ENCODE data around the gene MRPL19.
"Not testable (repeated sequence)": the region's sequence is repeated elsewhere in the genome, so short reads cannot be mapped to it uniquely, and the experiment has no call there.

Gene MRPL19

GRCh38 chr2:75666911-75667310 lies 20.3 kb downstream of the MRPL19 start:
- no peak for TF ChIP-seq CTCF (conservative IDR thresholded peaks at IDR 0.05)
- no peak for TF ChIP-seq ZFX (IDR thresholded peaks at IDR 0.05)

GRCh38 chr2:75667884-75668283 lies 21.3 kb downstream of the MRPL19 start:
- TF ChIP-seq ZFX (IDR thresholded peaks at IDR 0.05) (no peak), CTCF (conservative IDR thresholded peaks at IDR 0.05) (no peak)
- no peak overlapping the region for H3K27ac ChIP-seq

More at GRCh38 chr2:75666911-75667310, 20.3 kb downstream of the MRPL19 start:
- no peak overlapping the region for H3K27ac ChIP-seq

DNA sequence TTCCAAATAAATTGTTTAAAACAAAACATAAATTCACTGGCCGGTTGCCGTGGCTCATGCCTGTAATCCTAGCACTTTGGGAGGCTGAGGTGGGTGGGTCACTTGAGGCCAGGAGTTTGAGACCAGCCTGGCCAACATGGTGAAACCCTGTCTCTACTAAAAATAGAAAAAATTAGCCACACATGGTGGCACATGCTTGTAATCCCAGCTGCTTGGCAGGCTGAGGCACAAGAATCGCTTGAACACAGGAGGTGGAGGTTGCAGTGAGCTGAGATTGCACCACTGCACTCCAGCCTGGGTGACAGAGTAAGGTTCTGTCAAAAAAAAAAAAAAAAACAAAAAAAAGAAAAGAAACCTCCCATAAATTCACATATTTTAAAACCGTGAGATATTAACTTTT lies 28.8 kb downstream of the MRPL19 start:
- H3K27ac ChIP-seq, result not testable (repeated sequence)

GRCh38 chr2:75675908-75676307 lies 29.3 kb downstream of the MRPL19 start:
- TF ChIP-seq CTCF (conservative IDR thresholded peaks at IDR 0.05) (no peak), ZFX (IDR thresholded peaks at IDR 0.05) (no peak)
- H3K27ac ChIP-seq, result no peak overlapping the region

GRCh38 chr2:75676464-75676863 lies 29.9 kb downstream of the MRPL19 start:
- no peak overlapping the region for H3K27ac ChIP-seq
- TF ChIP-seq ZFX (IDR thresholded peaks at IDR 0.05) (no peak), CTCF (conservative IDR thresholded peaks at IDR 0.05) (no peak)

GRCh38 chr2:75679556-75679955 lies 33.0 kb downstream of the MRPL19 start:
- TF ChIP-seq CTCF (conservative IDR thresholded peaks at IDR 0.05) (no peak), ZFX (IDR thresholded peaks at IDR 0.05) (no peak)
- no peak overlapping the region for H3K27ac ChIP-seq

DNA sequence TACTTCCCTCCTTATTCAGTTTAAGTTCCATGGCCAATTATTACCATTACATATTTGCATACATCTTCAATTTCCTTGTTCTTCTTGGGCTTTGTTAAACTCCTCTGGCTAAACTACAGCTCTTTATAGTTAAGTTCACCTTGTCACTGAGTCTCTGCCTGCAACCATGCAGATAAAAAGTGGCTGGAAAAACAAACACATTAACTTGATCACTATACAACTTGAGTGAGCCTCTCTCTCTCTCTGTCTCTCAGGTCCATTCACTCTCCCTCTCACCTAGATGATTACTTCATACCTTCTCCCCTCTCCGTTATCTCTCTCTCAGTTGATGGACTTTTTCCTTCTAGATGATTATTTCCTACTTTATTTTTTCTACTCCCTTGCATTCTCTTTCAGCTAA lies 33.8 kb downstream of the MRPL19 start:
- no peak overlapping the region for H3K27ac ChIP-seq
- TF ChIP-seq CTCF (conservative IDR thresholded peaks at IDR 0.05) (no peak), ZFX (IDR thresholded peaks at IDR 0.05) (no peak)

DNA sequence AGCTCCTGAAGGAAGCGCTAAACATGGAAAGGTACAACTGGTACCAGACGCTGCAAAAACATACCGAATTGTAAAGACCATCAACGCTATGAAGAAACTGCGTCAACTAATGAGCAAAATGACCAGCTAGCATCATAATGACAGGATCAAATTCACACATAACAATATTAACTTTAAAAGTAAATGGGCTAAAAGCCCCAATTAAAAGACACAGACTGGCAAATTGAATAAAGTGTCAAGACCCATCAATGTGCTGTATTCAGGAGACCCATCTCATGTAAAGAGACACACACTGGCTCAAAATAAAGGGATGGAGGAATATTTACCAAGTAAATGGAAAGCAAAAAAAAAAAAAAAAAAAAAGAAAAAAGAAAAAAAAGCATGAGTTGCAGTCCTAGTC lies 36.8 kb downstream of the MRPL19 start:
- not testable (repeated sequence) for H3K27ac ChIP-seq

DNA sequence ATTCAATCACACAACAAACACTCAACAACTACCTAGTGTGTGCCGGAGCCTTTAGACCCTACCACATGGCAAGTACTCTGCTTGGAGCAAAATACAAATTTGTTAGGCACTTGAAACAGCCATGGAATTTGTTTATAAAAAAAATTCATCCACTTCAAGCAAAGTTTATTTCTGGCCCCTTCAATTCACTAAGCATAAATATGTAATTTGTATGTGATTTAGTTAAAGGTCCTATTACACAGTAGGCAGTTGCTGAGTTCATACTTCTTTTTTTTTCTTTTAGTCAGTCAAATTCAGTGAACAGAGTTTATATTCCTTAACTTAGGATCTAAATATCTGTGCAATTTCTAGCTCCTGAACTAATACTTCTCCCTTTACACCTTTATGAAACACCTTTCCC lies 41.6 kb downstream of the MRPL19 start:
- no peak for TF ChIP-seq ZFX (IDR thresholded peaks at IDR 0.05)
- no peak for TF ChIP-seq CTCF (conservative IDR thresholded peaks at IDR 0.05)
- no peak overlapping the region for H3K27ac ChIP-seq
